ENCODE results near the gene UROC1. TPM values are rescaled to one million over a fixed set of nuclear protein-coding genes. Genes with fewer than 3 reads are reported as not detected.
A peak's percentile ranks its signal among the peaks of the same experiment; 100 is the strongest.

Gene UROC1
- total RNA-seq, 2 donors from 2014 or later: not detected

GRCh38 chr3:126522363-126522788, 4.8 kb upstream of the UROC1 start:
- DNase-seq (peak; percentile 54), ATAC-seq (peak in 1 of 2 donors; percentile 17)
- intact Hi-C loops (cut with DNase I): loop anchor here (10.0 kb wide), 2 partner anchors 932 to 1022 kb away; no protein-coding TSS in a partner anchor

DNA sequence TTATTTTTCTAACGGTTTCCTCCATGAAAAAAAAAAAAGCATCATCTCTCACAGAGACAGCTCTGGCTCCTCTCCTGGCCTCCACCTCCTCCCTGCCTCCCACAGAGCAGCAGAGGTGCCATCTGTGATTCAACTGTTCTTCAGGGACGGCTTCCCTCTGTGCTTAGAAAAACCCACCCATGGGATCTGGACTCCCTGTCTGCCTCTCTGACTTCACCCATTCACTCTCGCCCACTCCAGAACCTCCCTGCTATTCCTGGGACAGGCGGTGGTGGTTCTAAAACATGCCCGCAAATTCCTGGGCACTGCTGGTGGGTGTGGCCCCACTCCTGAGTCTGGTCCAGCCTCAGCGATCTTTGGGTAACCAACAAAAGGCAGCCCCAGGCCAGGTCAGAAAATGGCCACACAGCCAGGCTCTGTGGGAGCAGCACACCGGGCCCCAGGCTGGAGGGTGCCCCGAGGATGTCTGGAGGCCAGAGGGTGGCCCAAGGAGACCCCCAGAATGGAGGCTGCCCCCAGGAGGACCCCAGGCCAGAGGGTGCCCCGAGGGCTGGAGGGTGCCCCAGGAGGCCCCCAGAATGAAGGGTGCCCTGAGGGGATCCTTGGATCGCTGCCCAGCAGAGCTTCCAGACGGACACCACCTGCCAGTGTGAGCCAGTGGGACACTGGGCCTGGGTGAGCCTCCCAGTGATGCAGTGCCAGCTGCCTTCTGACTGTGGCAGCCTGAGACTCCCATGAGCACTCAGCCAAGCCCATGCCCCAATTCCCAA, 3.7 kb upstream of the UROC1 start:
- DNase-seq: peak; percentile 27
- no peak for ATAC-seq
- intact Hi-C loops (cut with DNase I): loop anchor here (10.0 kb wide), 2 partner anchors 933 to 1023 kb away; no protein-coding TSS in a partner anchor

DNA sequence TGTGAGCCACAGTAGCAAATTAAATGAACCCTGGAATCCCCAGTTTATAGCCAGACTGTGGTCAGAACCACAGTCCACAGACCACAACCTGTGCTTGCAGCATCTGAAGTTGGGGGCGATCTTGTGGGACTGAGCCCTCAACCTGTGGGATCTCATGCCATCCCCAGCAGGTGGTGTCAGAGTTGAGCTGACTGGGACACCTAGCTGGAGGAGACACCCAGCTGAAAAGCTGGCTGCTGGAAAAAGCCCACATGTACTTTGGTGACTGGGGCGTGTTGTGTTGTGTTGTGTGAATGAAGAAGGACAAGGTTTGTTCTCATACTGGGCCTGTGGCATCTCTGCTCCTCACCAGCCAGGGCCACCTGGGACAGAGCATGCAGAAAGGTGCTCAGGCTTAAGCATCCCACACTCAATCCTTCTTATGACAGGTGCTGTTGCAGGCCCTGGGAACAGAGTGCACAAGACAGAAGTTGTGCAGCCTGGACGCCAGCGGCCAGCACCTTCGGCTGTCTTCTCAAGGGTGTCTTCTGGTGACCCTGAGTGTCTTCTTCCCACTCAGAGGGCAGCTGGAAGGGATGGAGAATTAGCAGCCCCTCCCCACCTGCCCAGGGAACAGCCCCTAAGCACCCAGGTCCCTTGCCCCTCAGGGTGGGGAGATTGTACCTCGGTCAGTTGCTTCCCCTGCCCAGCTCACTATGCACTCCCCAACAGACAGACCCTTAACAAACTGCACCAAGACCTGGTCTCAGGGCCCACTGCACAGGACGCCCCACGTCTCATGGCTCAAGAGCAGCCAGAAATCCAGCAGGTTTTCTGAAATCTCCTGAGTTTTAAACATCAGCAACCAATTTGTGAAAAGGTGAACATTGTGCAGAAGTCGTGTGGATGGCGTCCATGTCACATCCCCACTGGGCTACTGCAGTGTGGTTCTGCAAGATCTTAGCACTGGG, 2.2 kb upstream of the UROC1 start:
- DNase-seq (peak; percentile 5), ATAC-seq (no peak)
- intact Hi-C loops (cut with DNase I): loop anchor here (10.0 kb wide), 2 partner anchors 935 to 1025 kb away; no protein-coding TSS in a partner anchor

DNA sequence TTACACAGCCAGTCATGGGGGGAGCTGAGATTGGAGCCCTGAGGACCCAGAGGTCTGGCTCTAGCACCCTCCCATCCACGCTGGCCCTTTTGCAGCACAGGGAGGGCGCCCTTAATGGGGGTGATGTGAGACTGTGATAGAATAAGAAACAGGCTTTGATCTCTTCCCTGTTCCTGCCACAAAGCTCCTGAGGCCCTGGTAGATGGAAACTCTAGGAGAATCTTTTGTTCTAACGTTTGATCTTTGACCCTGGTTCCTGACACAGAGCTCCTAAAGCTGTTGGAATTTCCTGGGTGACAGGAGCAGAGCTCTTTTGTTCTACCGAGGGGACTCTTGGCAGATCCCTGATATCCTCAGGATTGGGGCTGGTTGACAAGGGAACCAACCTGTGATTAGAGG, 1.2 kb upstream of the UROC1 start:
- intact Hi-C loops (cut with DNase I): no loop called here
- DNase-seq: no peak
- ATAC-seq: no peak

DNA sequence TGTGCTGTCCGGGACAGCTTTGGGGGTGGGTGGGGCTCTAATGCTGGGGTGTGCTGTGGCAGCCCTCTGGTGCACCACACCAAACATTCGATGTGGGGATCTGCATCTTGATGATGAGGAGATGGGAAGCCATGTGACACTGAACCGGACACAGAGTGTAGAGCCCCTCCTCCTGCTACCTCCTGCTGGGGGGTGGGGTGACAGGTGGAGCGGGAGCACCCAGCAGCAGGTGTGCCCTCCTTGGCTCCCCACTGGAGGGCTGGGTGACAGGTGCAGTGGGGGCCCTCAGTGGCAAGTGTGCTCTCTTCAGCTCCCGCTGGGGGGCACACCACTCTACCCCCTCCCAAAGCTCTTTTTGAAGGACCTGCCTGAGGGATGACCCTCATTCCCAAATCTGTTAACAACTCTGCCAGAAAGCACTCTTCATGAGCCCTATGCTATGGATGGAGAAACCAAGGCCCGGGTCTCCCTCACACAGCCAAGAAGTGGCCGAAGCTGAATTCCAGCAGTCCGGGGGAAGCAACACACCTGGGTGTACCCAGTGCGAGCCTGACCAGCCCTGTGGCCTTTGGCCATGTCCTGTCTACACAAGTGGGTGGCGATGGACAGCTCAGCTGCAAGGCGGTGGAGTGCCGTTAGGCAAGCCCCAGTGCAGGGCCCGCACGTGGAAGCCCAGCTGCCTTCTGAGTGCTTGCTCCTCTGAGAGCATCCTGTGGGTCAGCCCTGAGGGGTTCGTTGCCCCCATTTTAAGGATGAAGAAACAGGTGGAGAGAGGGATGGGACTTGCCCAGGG, 609 bp upstream of the UROC1 start:
- DNase-seq (peak; percentile 18), ATAC-seq (no peak)
- intact Hi-C loops (cut with DNase I): no loop called here

GRCh38 chr3:126516936-126517290, 660 bp downstream of the UROC1 start:
- no peak for ATAC-seq
- no peak for DNase-seq
- intact Hi-C loops (cut with DNase I): no loop called here

DNA sequence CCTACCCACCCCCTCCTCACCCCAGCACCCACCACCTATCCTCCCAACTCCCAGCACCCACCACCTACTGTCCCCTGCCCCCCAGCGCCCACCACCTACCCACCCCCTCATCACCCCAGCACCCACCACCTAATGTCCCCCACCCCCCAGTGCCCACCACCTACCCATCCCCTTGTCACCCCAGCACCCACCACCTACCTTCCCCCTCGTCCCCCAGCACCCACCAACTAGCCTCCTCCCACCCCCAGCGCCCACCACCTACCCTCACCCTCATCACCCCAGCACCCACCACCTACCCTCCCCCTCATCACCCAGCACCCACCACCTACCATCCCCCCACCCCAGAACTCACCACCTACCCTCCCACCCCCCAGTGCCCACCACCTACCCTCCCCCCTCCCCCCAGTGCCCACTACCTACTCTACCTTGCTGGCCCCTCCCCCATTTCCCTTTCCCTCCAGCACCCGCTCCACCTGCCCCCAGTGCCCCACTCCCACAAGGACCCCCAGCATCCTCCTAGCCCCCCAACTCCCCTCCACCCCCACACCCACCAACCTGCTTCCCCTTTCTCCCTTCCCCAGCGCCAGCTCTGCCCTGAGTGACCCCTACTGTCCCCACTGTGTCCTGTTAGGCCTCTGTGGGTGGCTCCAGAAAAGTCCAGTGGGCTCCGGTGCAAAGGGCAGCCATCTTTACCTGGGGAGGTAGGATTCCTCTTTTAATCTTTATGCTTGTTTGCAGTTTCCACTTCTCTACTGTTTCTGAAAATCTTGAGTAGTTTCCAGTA, 1.2 kb downstream of the UROC1 start:
- intact Hi-C loops (cut with DNase I): no loop called here
- DNase-seq (peak; percentile 10), ATAC-seq (no peak)

GRCh38 chr3:126515066-126515706, 2.4 kb downstream of the UROC1 start:
- intact Hi-C loops (cut with DNase I): no loop called here
- DNase-seq (no peak), ATAC-seq (no peak)

DNA sequence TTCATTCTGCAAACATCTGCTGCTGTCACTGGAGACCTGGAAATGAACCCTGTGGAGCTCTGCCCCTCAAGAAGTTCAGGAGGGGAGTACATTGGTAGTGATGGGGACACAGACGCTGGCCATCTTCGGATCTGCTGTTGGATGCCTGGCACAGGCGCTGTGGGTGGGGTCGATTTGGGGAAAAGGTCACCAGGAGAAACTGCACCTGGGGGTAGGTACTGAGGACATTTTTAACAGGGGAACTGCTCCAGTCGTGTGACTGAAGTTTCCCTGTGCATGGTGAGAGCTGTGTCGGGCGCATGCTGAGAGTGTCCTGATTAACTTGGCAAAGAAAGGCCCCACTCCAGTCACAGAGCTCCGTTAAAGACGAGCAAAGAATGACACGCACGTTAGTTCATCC, 3.4 kb downstream of the UROC1 start:
- ATAC-seq (no peak), DNase-seq (no peak)
- intact Hi-C loops (cut with DNase I): no loop called here

DNA sequence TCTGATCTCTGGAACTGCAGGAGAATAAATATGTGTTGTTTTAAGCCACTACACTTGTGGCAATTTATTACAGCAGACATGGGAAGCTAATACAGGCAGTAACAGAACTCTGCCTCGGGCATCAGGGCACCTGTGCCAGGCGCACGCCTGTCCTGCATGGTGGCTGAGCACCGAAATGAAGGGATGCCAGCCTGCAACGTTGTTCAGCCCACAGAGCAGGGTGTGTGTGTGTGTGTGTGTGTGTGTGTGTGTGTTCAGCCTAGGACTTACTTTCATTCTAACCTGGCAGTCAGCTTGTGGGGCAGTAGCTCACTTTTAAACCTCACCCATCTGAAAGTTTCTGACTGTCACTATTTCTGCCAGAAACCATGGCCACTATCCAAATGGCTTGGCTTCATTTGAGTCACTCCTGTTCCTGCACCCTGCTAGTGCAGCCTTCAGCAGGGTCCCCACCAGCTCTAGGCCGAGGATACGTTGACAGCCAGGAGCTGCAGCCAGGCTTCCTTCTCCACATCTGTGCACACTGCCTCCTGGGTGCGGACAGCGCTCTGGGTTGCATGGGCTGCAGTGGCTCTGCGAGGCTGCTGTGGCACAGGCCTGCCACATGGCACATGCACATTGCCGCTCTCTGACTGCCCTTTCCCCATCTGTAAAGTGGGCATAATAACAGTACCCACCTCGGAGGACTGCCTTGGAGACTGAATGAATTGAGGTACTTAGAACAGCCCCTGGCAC, 4.5 kb downstream of the UROC1 start:
- intact Hi-C loops (cut with DNase I): no loop called here
- ATAC-seq (peak in 1 of 2 donors; percentile 42), DNase-seq (peak; percentile 7)

GRCh38 chr3:126512026-126512425, 5.5 kb downstream of the UROC1 start:
- intact Hi-C loops (cut with DNase I): no loop called here
- ATAC-seq (no peak), DNase-seq (peak; percentile 10)

GRCh38 chr3:126511291-126511690, 6.3 kb downstream of the UROC1 start:
- intact Hi-C loops (cut with DNase I): no loop called here
- ATAC-seq: no peak
- DNase-seq: peak; percentile 4

GRCh38 chr3:126510308-126510910, 7.2 kb downstream of the UROC1 start:
- intact Hi-C loops (cut with DNase I): no loop called here
- DNase-seq (peak; percentile 9), ATAC-seq (no peak)

- ATAC-seq: no peak
- peak; percentile 11 for DNase-seq
- intact Hi-C loops (cut with DNase I): no loop called here
Measured at GRCh38 chr3:126509597-126510307, 7.8 kb downstream of the UROC1 start.

GRCh38 chr3:126508564-126508964, 9.0 kb downstream of the UROC1 start:
- DNase-seq (peak; percentile 15), ATAC-seq (no peak)
- intact Hi-C loops (cut with DNase I): no loop called here

GRCh38 chr3:126507886-126508285, 9.7 kb downstream of the UROC1 start:
- ATAC-seq (no peak), DNase-seq (peak; percentile 2)
- intact Hi-C loops (cut with DNase I): no loop called here
